Fibroblast of peridontal ligament (primary cell): ENCODE data around the gene OGT.
"Not testable (repeated sequence)": the region's sequence is repeated elsewhere in the genome, so short reads cannot be mapped to it uniquely, and the experiment has no call there.

Experiments
- DNase-seq: peaks from one replicate; pipeline ENCODE4 v3.0.0-alpha.2; 2010; ENCODE audit errors: extremely low read depth

OGT gene

DNA sequence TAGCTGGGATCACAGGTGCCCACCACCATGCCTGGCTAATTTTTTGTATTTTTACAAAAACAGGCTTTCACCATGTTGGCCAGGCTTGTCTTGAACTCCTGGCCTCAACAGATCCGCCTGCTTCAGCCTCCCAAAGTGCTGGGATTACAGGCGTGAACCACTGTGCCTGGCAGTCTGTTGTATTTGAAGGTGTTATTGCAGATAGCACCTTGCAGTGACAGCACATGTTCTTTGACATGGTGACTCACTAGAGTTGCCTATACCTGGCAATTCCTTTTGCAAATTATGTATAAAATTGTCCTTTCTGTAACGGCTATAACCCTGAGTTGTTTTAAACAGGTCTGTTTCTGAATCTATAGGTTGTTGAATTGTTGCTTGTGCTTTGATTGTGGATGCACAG, 7.9 kb downstream of the OGT start:
- DNase-seq = no peak

DNA sequence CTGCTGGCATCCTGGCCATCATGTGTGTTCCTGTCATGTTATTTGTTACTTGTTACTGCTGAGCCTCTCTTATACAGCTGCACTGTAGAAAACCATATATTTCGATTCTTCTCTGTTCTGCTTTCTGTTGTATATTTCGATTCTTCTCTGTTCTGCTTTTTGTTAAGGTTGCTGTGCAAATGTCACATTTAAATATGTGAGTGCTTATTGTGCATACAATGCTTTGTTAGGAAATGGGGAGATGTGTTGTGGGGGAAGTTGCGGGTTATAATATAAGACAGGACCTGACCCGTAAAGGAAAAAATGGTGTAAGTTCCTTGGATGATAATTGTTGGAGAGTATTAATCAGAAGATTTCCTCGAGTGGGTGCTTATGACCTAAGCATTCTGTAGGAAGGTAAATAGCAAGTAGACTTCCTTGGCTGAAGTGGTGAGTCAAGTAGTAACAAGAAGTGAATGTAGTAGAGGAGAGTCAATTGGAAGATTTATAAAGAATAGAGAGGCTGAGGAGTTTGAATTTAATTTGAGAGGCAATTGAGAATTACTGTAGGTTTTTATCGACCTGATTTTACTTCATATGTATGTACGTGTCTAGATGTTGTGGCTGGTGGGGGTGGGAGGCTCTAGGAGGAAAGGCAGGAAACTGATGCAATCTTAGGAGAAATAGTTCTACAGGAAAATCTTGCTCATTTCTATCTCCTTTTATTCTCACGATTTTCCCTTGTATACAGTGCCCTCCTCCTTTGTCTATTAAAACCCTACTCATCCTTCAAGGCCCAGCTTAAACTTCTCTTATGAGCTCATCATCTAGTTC, 8.5 kb downstream of the OGT start:
- DNase-seq = peak; percentile 69

DNA sequence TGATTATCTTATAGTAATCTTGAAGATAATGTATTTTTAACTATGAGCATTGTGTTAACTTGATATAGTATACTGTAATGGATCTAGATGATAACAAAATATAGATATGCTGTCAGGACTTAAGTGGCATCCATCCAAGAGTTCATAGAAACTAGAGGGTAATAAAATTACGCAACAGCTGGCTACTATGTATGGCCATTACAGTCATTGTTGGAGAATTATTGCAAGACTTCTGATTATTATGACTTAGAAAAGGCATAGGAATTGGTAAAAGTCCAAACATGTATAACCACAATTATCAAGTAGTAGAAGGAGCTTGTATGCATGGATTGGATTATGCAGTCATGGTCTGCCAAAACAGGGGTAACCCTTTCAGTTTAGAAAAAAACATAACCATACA, 9.5 kb downstream of the OGT start:
- peak; percentile 86 for DNase-seq

DNA sequence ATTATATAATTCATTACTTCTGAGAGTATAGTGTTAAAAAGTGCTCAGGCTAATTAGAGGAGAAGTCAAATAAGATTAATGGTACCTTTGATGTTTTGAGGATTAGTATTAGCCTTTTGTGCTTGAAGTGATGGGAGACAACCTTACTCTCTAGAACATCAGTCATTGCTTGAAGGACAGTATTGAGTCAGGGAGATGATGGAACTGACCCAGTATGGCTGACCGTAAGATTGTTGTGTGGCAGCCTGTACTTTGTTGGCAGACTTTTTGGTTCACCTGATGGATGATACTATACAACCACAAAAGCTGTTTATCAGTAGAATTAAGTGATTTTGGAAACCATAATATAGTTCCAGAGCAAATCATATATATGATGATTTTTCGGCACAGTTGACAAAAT, 9.9 kb downstream of the OGT start:
- DNase-seq = no peak

DNA sequence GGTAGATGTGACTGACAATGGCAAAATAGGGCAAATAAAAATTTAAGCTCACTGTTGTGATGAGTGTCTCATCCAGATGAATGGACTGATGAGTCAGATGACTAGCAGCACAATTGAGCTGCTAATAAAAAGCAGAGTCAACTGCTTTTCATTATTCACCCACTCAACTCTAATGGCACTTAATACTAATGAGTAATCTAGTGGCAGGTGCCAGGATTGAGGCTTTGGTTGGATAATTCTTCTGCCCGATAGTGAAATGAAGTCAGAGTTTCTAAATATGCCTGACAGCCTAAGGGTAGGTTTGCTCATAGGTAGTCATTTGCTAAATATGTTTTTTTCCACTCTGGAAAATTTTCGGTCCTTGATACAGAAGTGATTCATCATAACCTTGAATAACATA, 10.4 kb downstream of the OGT start:
- DNase-seq = peak; percentile 55

DNA sequence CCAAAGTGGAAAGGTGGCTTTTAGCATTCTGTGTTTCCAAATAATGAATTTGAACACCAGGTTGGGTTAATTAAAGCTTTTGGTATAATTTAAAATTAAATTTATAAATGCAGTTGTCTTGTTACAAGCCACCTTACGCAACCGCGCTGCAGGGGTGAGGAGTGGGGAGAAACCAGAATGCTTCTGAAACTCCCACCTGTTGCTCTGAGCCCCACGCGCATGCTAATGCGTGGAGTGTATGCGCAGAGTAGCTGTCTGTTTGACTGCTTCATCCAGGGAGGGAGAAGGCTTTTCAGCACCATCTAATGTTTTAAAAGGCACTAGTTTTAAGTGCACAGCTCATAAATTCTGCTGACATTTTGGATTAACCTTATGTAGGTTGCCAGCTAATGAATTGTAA, 12.5 kb downstream of the OGT start:
- DNase-seq = no peak

DNA sequence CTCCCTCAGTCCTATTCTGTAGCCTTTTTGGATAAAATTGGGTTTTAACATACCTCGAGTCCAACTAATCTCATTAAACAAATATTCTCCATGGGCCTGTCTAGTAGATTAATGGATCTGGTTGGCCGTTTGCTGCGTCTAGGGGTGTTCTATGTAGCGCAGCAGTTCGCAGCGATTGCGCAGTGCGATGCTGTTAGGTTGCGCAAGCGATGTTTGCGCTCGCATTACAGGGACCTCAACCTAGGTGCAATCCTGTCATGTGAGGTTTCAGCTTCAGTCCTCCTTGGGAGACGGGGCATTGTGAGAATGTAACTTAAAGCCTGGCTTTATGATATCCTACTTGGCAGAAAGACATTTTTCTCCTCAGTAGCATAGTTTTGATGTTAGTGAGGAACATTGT, 14.0 kb downstream of the OGT start:
- DNase-seq = no peak

DNA sequence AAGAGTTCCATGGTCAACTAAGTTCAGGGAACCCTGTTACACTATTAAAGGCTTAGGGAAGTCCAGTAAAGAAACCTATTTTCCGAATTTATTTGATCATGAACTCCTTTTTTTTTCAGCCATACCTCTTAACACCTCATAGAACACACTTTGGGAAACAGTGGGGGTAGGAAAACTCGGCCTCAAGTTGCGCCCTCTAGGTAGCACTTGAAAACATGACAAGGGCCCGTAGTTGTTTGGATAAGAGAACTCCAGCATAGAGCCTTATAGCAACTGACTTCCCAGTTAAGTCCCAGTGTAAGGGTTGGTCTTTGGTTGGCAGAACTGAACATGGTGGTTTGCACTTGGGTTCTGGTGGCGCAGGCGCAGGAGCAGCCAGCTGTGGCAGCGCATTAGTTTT, 14.4 kb downstream of the OGT start:
- DNase-seq = no peak

DNA sequence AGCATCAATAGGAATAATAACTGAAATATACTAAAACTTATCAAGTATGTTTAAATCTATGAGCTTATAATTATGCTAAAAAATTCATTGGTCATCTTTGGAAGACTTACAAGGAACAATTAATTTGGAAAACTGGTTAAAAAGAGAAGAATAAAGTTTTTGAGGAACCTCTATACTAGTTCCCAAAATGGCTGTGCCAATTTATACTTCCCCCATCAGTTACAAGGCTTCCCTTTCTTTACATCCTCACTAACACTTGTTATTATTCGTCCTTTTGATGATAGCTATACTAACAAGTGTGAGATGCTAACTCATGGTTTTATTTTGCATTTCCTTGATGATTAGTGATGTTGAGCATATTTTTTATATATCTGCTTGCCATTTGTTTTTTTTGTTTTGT, 17.1 kb downstream of the OGT start:
- DNase-seq = no peak

DNA sequence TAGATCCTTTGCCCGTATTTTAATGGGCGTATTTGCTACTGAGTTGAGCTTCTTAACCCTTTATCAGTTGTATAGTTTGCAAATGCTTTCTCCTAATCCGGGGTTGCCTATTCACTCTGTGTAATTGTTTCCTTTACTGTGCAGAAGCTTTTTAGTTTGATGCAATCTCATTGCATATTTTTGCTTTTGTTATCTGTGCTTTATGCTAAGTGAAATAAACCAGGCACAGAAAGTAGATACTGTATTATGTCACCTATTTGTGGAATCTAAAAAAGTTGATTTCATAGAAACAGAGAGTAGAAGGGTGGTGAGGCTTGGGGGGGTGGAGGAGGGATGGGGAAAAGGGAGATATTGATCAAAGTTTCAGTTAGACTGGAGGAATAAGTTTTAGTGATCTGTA, 17.7 kb downstream of the OGT start:
- no peak for DNase-seq

DNA sequence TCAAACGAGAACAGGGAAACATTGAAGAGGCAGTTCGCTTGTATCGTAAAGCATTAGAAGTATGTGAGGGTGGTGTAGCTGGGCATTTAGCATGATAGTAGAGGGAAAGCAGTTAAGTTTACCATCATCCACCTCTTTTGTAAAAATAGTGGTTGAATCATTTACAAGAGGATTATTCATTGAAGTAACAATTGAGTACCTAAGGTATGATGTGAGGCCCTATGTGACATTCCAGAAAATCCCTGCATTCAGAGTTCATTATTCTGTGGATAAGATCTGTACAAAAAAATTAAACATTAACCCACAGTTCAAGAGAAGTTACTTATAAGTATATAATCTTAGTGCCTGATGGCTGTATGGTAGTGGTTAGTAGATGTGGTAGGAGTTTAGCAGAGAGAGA, 23.1 kb downstream of the OGT start:
- DNase-seq = no peak

DNA sequence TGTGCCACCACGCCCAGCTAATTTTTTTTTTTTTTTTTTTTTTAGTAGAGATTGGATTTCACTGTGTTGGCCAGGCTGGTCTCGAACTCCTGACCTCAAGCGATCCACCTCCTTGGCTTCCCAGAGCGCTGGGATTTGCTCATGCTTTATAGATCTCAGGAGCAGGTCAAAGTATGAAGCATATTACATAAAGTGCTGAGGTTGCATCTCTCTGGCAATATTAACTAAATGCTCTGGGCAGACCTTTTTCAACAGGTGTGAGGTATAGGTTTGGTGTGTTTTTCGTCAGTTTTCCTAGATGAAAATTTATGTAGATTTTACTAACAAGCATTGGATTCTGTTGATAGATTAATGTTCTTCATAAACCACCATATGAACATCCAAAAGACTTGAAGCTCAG, 26.0 kb downstream of the OGT start:
- DNase-seq = no peak

DNA sequence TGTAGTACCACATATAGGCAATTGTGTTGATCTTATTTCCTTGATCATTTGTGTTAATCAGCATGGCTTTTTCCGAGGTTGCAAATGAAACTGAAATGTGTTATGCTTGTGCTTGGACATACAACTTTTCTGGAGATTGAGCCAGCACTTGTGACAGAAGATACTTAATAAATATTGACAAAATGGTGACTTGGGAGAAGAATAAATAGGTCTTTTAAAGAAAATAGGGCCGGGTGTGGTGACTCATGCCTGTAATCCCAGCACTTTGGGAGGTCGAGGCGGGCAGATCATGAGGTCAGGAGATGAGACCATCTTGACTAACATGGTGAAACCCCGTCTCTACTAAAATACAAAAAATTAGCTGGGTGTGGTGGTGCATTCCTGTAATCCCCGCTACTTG, 26.9 kb downstream of the OGT start:
- not testable (repeated sequence) for DNase-seq

DNA sequence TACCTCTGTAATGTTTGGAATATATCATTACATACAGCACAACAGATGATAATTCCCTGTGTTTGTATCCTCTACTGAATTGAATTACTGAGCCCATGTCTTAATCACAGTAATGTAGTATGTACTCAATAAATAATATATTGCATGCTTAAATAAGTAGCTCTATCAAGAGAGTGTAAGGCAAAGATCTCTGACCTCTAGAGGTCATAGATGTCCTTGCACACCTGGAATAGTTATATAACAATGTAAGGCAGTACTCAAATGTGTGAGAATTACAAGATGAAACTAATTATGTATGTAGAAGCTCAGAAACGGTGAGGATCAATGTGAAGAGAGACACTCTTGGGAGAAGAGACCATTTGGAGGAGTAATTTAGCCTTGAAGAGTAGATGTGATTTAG, 31.0 kb downstream of the OGT start:
- DNase-seq = no peak

DNA sequence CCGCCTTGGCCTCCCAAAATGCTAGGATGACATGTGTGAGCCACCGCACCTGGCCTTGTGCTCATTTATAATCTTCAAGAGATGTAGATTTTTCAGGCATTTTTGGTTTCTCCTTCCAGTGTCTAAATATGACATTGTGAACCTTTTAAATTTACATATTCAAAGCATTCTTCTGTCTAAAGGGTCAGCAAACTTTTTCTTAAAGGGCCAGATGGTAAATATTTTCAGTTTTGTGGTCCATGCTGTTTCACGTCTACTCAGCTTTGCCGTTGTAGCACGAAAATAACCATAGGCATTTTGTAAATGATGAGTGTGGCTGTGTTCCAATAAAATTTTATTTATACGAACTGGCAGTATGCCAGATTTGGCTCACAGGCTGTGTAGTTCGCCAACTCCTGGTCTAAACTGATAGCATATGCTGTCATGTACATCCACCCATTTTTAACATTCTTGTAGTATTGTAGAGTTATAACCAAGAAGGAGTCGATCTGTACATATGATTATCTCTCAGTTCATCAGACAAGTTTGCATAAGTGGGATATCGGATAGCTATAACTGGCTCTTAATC, 32.7 kb downstream of the OGT start:
- peak; percentile 13 for DNase-seq

DNA sequence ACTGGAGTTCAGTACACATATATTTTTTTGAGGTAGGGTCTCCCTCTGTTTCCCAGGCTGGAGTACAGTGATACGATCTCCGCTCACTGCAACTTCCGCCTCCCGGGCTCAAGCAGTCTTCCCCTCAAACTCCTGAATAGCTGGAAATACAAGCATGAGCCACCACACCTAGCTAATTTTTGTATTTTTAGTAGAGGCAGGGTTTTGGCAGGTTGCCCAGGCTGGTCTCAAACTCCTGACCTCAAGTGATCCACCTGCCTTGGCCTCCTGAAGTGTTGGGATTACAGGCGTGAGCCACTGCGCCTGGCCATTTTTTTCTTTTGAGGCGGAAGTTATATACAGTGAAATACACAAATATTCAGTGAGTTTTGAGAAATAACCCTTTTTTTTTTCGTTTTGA, 38.5 kb downstream of the OGT start:
- not testable (repeated sequence) for DNase-seq

DNA sequence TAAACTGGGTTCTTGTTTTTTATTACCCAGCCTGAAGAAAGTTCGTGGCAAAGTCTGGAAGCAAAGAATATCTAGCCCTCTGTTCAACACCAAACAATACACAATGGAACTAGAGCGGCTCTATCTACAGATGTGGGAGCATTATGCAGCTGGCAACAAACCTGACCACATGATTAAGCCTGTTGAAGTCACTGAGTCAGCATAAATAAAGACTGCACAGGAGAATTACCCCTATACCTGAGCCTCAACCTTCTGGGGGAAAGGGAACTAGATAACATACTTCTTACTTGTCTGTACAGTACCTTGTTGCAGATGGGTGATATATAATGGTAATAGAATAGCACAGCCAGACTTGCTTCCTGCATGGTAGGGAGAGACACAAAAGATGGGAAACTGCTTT, 40.7 kb downstream of the OGT start:
- DNase-seq = no peak

DNA sequence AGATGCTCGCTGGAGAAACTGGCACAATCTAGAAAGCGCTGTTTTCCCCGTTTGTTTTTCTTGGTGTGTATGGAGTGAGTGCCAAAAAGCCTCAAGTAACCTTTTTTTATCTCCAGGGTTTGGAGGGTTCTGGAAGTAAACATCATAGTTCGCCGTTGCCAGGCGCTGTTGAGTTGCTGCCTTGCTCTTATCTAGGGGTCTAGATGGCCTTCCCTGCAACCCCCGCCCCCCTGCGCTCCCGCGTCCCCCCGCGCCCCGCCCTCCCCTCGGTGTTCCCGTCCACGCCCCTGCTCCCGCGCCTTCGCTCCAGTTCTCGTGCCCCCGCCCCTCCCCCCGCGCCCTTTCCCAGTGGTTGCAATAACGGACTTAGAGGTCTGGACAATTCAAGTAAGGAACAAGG, 44.8 kb downstream of the OGT start:
- no peak for DNase-seq

DNA sequence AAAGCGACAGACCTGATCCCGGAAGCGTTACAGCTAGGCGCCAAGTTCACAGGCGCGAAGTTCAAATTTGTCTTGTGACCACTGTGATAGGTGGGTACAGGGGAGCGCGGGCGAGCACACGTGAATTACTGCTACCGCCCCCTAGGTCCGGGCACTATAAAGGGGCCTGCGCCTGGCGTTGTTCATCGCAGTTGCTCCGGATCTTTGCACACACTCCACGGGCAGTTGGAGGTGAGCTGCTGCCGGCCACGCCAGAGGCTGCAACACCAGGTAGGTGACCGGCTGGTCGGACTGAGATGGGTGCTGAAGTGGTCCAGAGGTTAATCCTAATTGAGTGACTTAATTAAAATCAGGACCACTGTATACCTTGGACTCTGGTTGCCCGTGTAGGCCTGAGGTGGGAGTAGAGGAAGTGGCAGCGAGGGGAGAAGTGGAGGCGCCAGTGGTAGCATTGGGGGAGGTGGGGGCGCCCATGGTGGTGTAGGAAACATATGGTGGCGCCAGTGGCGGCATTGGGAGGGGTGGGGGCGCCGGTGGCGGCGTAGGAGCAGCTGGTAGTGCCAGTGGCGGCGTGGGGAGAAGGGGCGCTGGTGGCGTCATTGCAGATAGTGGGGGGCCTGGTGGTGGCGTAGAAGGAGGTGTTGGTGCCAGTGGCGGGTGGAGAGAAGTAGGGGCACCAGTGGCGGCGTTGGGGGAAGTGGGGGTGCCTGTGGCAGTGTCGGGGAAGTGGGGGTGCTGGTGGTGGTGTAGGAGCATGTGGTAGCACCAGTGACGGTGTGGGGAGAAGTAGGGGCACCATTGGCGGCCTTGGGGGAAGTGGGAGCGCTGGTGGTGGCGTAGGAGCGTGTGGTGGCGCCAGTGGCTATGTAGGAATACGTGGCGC, 45.6 kb downstream of the OGT start, which contains the start of gene GCNA:
GCNA (plus strand) TSS at position 185 of the 883 bp plus-strand sequence. CDS start 2,385 bp downstream, outside the sequence.
- no peak for DNase-seq

DNA sequence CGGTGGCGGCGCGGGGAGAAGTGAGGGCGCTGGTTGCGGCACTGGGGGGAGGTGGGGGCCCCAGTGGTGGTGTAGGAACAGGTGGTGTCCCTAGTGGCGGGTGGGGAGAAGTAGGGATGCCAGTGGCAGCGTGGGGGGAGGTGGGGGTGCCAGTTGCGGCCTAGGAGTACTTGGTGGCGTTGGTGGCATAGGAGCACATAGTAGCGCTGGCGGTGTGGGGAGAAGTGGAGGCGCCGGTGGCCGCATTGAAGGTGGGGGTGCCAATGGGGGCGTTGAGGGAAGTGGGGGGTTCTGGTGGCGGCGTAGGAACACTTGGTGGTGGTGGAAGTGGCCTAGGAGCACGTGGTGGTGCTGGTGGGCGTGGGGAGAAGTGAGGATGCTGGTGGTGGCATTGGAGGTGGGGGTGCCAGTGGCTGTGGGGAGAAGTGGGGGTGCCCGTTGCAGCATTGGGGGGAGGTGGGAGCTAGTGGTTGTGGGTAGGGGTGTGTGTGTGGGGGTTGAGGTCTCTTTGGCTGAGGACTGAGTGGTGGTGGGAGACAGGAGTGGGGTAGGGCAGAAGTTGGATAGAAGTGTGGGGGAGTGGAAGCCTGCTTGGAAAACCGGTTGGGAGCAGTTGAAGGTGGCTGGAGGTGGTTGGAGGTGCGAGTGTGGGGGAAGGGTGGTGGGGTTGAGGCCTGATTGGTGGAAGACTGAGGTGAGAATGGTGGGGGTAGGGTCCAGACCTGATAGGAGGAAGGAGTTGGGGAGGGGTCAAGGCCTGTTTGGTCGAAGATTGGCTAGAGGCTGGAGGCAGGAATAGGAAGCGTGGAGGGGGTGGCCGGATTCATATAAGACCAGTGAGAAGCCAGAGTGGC, 46.5 kb downstream of the OGT start:
- DNase-seq = no peak

DNA sequence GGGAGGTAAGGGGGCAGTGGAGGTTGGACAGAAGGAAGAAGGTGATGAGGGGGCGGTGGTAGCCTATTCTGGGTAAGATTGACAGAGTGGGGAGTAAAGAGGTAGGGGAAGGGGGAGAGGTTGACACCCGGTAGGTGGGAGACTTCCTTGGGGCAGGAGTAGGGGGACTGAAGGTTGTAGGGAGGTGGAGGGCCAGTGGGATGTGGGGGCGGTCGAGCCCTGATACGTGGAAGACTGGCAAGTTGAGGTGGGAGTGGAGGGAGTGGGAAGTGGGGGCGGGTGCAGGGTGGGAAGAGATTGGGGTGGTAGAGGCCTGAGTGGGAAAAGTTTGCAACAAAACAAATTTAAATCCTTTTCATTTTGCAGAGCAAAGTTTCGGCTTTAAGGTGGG, 47.1 kb downstream of the OGT start:
- DNase-seq = no peak

DNA sequence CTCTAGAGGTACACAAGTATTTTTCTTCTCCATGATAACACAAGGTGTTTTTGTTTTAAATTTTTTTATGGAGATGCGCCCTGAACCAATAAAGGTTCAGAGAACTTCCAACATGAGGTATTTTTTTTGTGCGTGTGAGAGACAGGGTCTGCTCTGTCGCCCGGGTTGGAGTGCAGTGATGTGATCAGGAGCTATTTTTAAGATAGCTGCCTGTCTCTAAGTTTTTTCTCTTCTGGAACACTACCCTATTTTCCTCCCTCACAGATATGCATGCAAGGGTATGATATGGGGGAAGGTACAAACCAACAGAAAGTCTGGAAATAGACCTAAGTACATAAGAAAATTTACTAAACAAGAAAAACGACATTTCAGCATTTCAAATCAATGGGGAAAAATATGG, 48.3 kb downstream of the OGT start:
- no peak for DNase-seq
